Head of caudate nucleus (tissue), 42 donors: ENCODE measurements around the gene PRELID2.
"Not testable (repeated sequence)": the region's sequence is repeated elsewhere in the genome, so short reads cannot be mapped to it uniquely, and the experiment has no call there.

Experiments used
- DNase-seq, 42 donors: peaks; one replicate each; pipeline versions ENCODE4 v3.0.0 to v3.0.0-alpha.2; 2020 to 2021; ENCODE audit warnings: mixed read lengths in 7 of 42
- intact Hi-C: fragments of 100-400 bp; cut with DNase I; formaldehyde crosslinking; loops from one replicate; pipeline ENCODE4 v1.15.0; 2022

The PRELID2 gene

GRCh38 chr5:145846081-145846480 lies 10.9 kb upstream of the PRELID2 start:
- intact Hi-C loops: no loop called here
- DNase-seq: no peak

GRCh38 chr5:145841299-145841698 lies 6.2 kb upstream of the PRELID2 start:
- intact Hi-C loops: no loop called here
- DNase-seq: no peak

- intact Hi-C loops: no loop called here
- DNase-seq: no peak
Measured at GRCh38 chr5:145840458-145841132, 5.5 kb upstream of the PRELID2 start.

GRCh38 chr5:145838276-145838675 lies 3.1 kb upstream of the PRELID2 start:
- intact Hi-C loops: no loop called here
- DNase-seq: no peak

- intact Hi-C loops, DNase-seq: not testable (repeated sequence)
Measured at GRCh38 chr5:145836241-145836640, 1.1 kb upstream of the PRELID2 start.

- intact Hi-C loops: no loop called here
- peak in 1 of 42 donors; percentile 18 for DNase-seq
Measured at GRCh38 chr5:145835848-145836239, 702 bp upstream of the PRELID2 start.

GRCh38 chr5:145834554-145834916 lies 607 bp downstream of the PRELID2 start:
- intact Hi-C loops: no loop called here
- peak in 1 of 42 donors; percentile 27 for DNase-seq

- intact Hi-C loops: no loop called here
- DNase-seq: no peak
Measured at GRCh38 chr5:145833631-145834200, 1.4 kb downstream of the PRELID2 start.

- DNase-seq: no peak
- intact Hi-C loops: no loop called here
Measured at GRCh38 chr5:145830594-145830993, 4.5 kb downstream of the PRELID2 start.

- no peak for DNase-seq
- intact Hi-C loops: no loop called here
Measured at GRCh38 chr5:145829708-145830361, 5.3 kb downstream of the PRELID2 start.

- no peak for DNase-seq
- intact Hi-C loops: no loop called here
Measured at GRCh38 chr5:145826895-145827674, 8.1 kb downstream of the PRELID2 start.

- intact Hi-C loops: no loop called here
- peak in 6 of 42 donors; percentile 10 to 48 (median 18) for DNase-seq
Measured at GRCh38 chr5:145825751-145826180, 9.4 kb downstream of the PRELID2 start.

- intact Hi-C loops: no loop called here
Measured at GRCh38 chr5:145824040-145824439, 11.1 kb downstream of the PRELID2 start.

GRCh38 chr5:145818604-145819003 lies 16.5 kb downstream of the PRELID2 start:
- intact Hi-C loops: loop anchor here (10.0 kb wide), 1 partner anchor 134 kb away; no protein-coding TSS in a partner anchor
- DNase-seq: no peak

More at GRCh38 chr5:145824040-145824439, 11.1 kb downstream of the PRELID2 start:
- DNase-seq: no peak

- intact Hi-C loops: loop anchor here (10.0 kb wide), 1 partner anchor 128 kb away; no protein-coding TSS in a partner anchor
Measured at GRCh38 chr5:145812877-145813276, 22.3 kb downstream of the PRELID2 start.

GRCh38 chr5:145811834-145812625 lies 23.1 kb downstream of the PRELID2 start:
- intact Hi-C loops: loop anchor here (10.0 kb wide), 1 partner anchor 127 kb away; no protein-coding TSS in a partner anchor
- peak in 17 of 42 donors; percentile 11 to 65 (median 35) for DNase-seq

More at GRCh38 chr5:145812877-145813276, 22.3 kb downstream of the PRELID2 start:
- DNase-seq: no peak

- no peak for DNase-seq
- intact Hi-C loops: no loop called here
Measured at GRCh38 chr5:145806923-145807322, 28.2 kb downstream of the PRELID2 start.

GRCh38 chr5:145805819-145806218 lies 29.3 kb downstream of the PRELID2 start:
- intact Hi-C loops: no loop called here
- no peak for DNase-seq

- no peak for DNase-seq
- intact Hi-C loops: no loop called here
Measured at GRCh38 chr5:145804701-145805100, 30.4 kb downstream of the PRELID2 start.
